GM19193 (cell line): ENCODE measurements around the gene PKD1L1.

Source experiments
- POLR2A ChIP-seq: IDR thresholded peaks from 4 replicates; pipeline ENCODE4 v1.6.1; 2011; ENCODE audit not compliant: insufficient read depth, insufficient read length; ENCODE audit errors: extremely low read depth

The PKD1L1 gene

GRCh38 chr7:47877336-47877735, 70.9 kb downstream of the PKD1L1 start:
- no peak for TF ChIP-seq POLR2A

GRCh38 chr7:47875998-47876744, 72.1 kb downstream of the PKD1L1 start:
- TF ChIP-seq POLR2A = no peak

GRCh38 chr7:47875406-47875805, 72.9 kb downstream of the PKD1L1 start:
- no peak for TF ChIP-seq POLR2A

DNA sequence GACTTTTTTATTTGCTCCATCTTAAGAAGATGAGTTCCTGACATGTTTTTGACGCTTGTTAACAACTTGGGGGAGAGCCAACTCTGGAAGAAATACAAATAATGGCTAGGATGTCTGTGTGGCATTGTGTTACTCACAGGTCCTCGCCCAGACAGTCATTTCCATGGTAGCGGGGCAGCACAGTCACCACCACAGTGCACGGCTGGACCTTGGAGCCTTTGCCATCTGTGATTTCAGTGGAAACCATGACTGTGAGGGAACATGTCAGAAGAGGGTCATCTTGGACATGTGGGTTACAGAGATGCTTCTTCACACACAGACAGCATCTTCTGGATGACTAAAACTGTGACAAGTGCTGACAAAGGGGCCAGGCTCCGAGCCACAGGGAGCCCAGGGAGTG, 74.5 kb downstream of the PKD1L1 start:
- no peak for TF ChIP-seq POLR2A

DNA sequence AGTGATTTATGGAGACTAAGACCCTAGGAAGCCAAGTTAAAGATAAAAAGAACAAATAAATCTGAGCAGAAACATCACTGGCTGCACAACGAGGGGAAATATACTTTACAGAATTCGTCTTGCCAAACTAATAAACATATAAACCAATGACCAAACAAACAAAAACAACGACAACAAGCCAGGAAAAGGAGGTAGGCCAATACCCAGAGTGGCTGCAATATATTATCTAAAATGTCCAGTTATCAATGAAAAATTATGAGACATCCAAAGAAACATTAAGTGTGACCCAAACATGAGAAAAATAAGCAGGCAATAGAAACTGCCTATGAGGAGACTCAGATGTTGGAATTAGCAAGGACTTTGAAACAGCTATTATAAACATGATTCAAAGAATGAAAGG, 81.0 kb downstream of the PKD1L1 start:
- no peak for TF ChIP-seq POLR2A

DNA sequence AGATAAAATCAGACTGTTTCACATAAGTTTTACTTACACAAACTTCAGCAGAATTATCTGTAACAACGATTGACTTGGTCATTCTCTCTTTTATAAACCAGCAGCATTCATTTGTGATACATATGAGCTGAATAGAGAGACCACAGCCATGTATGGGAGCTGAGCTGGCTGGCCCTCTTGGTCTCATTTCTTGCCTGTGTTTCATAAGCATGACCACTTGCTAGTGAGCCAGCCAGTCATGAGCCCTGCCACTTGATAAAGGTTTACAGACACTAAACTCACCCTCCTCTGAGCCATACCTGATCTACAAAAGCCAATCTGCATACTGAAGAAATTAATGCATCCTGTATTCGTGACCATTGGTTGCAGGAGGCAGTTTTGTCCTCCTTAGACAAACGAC, 82.1 kb downstream of the PKD1L1 start:
- TF ChIP-seq POLR2A = no peak

DNA sequence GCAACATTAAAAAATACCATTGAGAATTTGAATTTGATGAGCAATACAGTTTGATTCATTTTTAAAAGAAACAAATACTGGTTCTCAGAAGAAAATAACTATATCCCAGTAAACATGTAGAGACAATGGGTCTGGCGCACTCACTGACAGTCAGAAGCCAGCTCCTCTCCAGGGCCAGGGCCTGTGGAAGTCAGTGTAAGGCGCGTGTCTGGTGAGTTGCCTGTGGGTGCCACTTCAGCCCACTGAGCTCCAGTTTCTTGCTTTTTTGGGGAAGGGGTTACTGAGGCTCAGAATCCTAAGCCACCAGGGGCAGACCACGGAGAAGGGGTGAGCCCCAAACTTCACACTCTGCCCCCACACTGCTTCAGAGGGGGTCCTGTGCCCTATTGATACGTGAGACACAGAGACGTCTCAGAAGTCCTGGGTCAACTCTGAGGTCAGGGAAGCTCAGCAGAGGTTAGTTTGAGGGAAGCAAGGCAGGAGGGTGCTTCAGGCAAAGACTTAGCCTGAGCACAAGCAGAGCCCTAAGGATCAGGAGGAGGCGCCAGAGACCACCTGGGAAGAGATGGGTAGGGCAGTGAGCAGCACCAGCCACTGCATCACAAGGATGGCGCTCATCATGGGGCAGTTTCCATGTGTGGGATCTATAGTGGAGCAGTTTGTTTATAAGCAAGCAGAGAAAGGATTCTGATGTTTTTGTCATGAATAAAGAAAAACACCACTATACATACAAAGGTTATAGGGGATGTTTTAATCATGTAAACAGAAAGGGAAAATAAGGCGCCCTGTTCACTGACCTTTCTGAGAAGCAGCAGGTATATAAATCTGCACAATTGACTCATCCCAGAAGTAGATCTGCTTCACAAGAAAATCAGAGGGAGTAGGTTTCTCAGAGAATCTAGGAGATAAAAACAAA, 95.7 kb downstream of the PKD1L1 start:
- TF ChIP-seq POLR2A = no peak

DNA sequence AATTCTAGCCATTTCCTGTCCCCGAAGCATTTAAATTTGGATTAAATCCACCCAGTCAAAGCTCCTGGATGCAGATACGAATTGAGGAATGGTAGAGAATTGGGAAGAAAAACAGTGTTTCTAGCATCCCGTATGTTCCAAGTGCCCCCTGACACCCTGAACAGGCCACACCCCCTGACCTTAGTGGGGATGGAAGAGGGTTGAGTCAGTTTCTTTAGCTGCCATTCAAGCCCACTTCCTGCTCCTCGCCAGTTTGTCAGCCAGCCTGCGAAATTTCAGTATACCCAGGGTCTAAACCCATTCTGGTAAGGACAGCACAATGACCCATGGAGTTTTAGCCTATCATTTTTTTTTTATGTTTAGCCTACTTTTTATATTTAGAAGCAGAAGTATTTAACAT, 101.1 kb downstream of the PKD1L1 start:
- TF ChIP-seq POLR2A = no peak

GRCh38 chr7:47846138-47846836, 102.0 kb downstream of the PKD1L1 start:
- TF ChIP-seq POLR2A = no peak

DNA sequence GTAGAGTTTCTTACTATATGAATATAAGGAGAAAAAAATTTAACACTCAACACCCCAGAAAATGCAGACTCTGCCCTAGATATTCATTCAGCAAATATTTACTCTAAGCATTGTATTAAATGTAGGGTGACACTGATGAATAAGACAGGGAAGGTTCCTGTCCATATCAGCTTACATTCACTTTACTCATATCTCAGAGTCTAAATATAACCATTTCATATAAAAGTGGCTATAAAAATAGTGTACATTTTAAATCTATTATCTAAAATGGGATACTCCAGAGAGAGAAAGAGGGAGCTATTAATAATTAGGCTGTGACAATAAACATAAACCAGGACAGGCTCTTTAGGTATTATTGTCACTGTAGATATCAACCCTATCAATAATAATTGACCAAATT, 104.0 kb downstream of the PKD1L1 start:
- no peak for TF ChIP-seq POLR2A

GRCh38 chr7:47843291-47843690, 105.0 kb downstream of the PKD1L1 start:
- TF ChIP-seq POLR2A = no peak

DNA sequence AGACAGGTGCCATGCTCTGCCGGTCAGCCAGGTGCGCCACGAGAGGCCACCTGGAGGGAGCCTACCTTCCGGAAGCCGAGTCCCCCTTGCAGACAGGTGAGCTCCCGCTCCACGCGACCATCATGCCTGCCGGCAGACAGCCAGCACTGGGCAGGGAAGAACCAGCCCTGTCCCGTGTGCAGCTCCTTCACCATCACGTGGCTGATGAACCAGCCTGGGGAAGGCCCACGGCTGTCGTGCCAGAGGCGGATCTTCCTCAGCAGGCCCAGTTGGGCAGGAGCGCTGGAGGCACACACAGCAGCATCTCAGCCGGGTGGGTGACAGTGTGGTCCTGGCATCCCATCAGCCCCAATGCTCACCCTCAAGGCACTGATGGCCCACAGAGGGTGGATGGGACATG, 108.9 kb downstream of the PKD1L1 start:
- no peak for TF ChIP-seq POLR2A

- TF ChIP-seq POLR2A = no peak
Measured at GRCh38 chr7:47837826-47838225, 110.4 kb downstream of the PKD1L1 start.

DNA sequence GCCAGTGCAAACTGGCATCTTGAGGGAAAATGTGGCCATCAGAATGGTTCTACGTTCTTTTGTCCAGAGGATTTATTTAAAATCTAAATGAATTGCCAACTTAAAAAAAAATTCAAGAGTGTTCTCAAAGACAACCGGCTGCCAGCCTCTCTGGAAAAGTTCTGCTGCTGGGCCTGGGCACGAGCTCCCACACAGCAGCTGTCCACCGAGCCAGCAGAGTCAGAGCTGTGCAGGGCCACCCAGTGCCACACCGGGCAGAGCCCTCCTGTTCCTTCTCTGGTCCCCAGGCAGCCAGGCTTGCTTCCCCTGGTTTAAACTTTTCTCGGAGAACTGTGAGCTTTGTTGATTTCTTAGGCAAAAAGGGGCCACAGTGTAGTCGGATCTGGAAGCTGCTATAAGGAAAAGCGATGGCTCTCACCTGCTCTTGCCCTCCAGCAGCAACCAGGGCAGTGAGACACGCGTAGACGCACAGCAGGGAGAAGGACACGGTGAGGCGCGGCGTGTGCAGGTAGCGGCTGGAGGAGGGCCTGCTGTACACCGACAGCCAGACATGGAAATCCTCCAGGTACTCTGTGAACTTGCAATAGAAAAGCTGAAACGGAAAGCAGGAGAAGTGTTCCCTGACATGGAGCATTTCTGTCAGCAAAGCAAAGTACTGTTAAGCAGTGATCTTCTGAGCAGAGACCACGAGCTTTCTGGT, 111.6 kb downstream of the PKD1L1 start:
- no peak for TF ChIP-seq POLR2A

DNA sequence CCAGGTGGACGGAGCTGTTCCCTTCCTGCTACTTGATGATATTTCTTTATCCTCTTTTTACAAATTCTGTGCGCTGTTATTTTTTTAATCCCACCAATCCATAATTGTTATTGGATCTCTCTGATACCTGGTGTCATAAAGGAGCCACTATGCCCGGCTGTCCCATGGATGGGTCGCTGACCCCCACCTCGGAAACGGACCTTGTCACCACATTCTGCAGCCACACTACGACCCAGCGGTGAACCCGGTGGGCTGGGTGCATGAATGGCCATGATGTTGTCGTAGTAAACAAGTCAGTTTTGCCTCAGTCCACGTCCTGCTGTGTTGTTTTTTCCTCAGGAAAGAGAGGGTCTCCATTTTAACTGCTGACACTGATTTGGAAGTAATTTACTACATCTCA, 112.2 kb downstream of the PKD1L1 start:
- TF ChIP-seq POLR2A = no peak
